Endothelial cell of umbilical vein (primary cell): Measurements from ENCODE around the gene STK24. TPM values are rescaled to one million over a fixed set of nuclear protein-coding genes. Genes with fewer than 3 reads are reported as not detected.
A peak's percentile ranks its signal among the peaks of the same experiment; 100 is the strongest.

Experiments
- BruUV-seq: library from RNA; stranded (reverse); fragments of 400-500 nt; replicated peaks from 2 replicates; lab custom pipeline; 2021; lab: Mats Ljungman, UMichigan
- CTCF ChIA-PET: fragments of 300-600, 350-600 bp; sonication (Branson Sonifier 250); formaldehyde crosslinking; loops from one replicate; lab custom pipeline; 2021; ENCODE audit warnings: antibody characterized with exemption, inconsistent platforms; lab: Charles Lee
- POLR2A ChIA-PET: fragments of 300-600, 350-600 bp; sonication (Branson Sonifier 250); formaldehyde crosslinking; loops from one replicate; lab custom pipeline; 2021; ENCODE audit warnings: antibody characterized with exemption, inconsistent platforms; lab: Charles Lee
- DNase-seq: peaks from one replicate; pipeline ENCODE4 v3.0.0-alpha.2; 2011; ENCODE audit warnings: low read depth, low spot score
- FAIRE-seq: peaks from 2 replicates; lab custom pipeline; 2011; peaks lifted over from hg19 to GRCh38; lab: Jason Lieb, UNC
- H2AFZ ChIP-seq: 2 replicates; pipeline ENCODE4 v1.6.0; 2012; ENCODE audit warnings: low read depth, low read length, control low read depth, inconsistent platforms
- H3K27ac ChIP-seq: 2 replicates; pipeline ENCODE4 v1.5.1; 2011; ENCODE audit warnings: low read depth, mild to moderate bottlenecking, control low read depth, low read length, moderate library complexity; ENCODE audit not compliant: insufficient read depth
- H3K27me3 ChIP-seq, 2 experiments: 2 replicates each; pipeline versions ENCODE4 v1.6.0 to v1.6.1; 2011; ENCODE audit warnings: low read length in 2 of 2, mixed read lengths in 1 of 2; ENCODE audit not compliant: control insufficient read depth in 2 of 2, insufficient read depth in 2 of 2
- H3K36me3 ChIP-seq, 2 experiments: 2 replicates in 1 of 2; 3 replicates in 1 of 2; pipeline ENCODE4 v1.5.1; 2011; ENCODE audit warnings: low read length in 2 of 2, mild to moderate bottlenecking in 1 of 2, moderate library complexity in 1 of 2; ENCODE audit not compliant: control insufficient read depth in 2 of 2, insufficient read depth in 2 of 2; ENCODE audit errors: extremely low read depth in 1 of 2
- H3K4me1 ChIP-seq: 3 replicates; pipeline ENCODE4 v1.5.1; 2011; ENCODE audit warnings: mild to moderate bottlenecking, low read length; ENCODE audit not compliant: control insufficient read depth, insufficient read depth; ENCODE audit errors: extremely low read depth
- H3K4me2 ChIP-seq: 2 replicates; pipeline ENCODE4 v1.6.1; 2011; ENCODE audit warnings: low read length, control low read depth, mixed read lengths; ENCODE audit not compliant: insufficient read depth
- H3K4me3 ChIP-seq, 3 experiments: fragments of 200-600 bp in 1 of 3; sonication (generic), shearing (Covaris generic) in 1 of 3; replicated peaks in 1 of 3; 2 replicates each; pipeline ENCODE4 v1.5.1; 2011 to 2016; ENCODE audit warnings: control low read depth in 3 of 3, low read length in 3 of 3, mild to moderate bottlenecking in 2 of 3, inconsistent platforms in 1 of 3, low read depth in 1 of 3, moderate library complexity in 1 of 3; ENCODE audit not compliant: insufficient read depth in 1 of 3
- H3K79me2 ChIP-seq: 2 replicates; pipeline ENCODE4 v1.6.0; 2012; ENCODE audit warnings: low read length, inconsistent platforms; ENCODE audit not compliant: control insufficient read depth, insufficient read depth
- H3K9ac ChIP-seq: replicated peaks from 2 replicates; pipeline ENCODE3; 2011; ENCODE audit warnings: low read length, control low read depth; ENCODE audit not compliant: insufficient read depth; ENCODE audit errors: extremely low read depth
- H3K9me1 ChIP-seq: replicated peaks from 3 replicates; pipeline ENCODE4 v1.6.0; 2011; ENCODE audit warnings: mild to moderate bottlenecking, low read length; ENCODE audit not compliant: control insufficient read depth, insufficient read depth; ENCODE audit errors: extremely low read depth
- H3K9me3 ChIP-seq: replicated peaks from 2 replicates; pipeline ENCODE4 v1.5.1; 2012; ENCODE audit warnings: low read length, inconsistent platforms; ENCODE audit not compliant: control insufficient read depth, insufficient read depth
- H4K20me1 ChIP-seq: replicated peaks from 2 replicates; pipeline ENCODE3; 2011; ENCODE audit warnings: mild to moderate bottlenecking, low read length; ENCODE audit not compliant: control insufficient read depth, insufficient read depth; ENCODE audit errors: extremely low read depth
- CTCF ChIP-seq, 2 donors: IDR thresholded peaks; 1 replicate in 1 of 2; 2 replicates in 1 of 2; pipeline ENCODE4 v1.5.1; 2011; ENCODE audit warnings: low read length in 2 of 2, mild to moderate bottlenecking in 2 of 2, moderate library complexity in 2 of 2, control low read depth in 1 of 2, inconsistent platforms in 1 of 2, low read depth in 1 of 2; ENCODE audit not compliant: insufficient read depth in 1 of 2; ENCODE audit errors: extremely low read depth in 1 of 2
- EZH2 ChIP-seq: IDR thresholded peaks from 2 replicates; pipeline ENCODE4 v1.6.1; 2012; ENCODE audit warnings: borderline replicate concordance, low read depth, mild to moderate bottlenecking, moderate library complexity, low read length, inconsistent platforms; ENCODE audit not compliant: severe bottlenecking
- FOS ChIP-seq: IDR thresholded peaks from 2 replicates; pipeline ENCODE4 v1.6.1; 2011; ENCODE audit warnings: mild to moderate bottlenecking, low read length, moderate library complexity, borderline replicate concordance; ENCODE audit not compliant: insufficient read depth
- GATA2 ChIP-seq: IDR thresholded peaks from 2 replicates; pipeline ENCODE4 v1.7.0; 2011; ENCODE audit warnings: low read depth, mild to moderate bottlenecking, moderate library complexity, mixed read lengths, low read length; ENCODE audit not compliant: insufficient read length, insufficient read depth
- JUN ChIP-seq: IDR thresholded peaks from 2 replicates; pipeline ENCODE4 v1.6.1; 2011; ENCODE audit warnings: borderline replicate concordance, low read depth; ENCODE audit not compliant: insufficient read length, insufficient read depth
- MAX ChIP-seq: IDR thresholded peaks from 2 replicates; pipeline ENCODE4 v1.6.1; 2011; ENCODE audit not compliant: insufficient read depth, insufficient read length
- MYC ChIP-seq: IDR thresholded peaks from one replicate; pipeline ENCODE4 v1.6.1; 2011; ENCODE audit warnings: mild to moderate bottlenecking, low read depth, low read length
- POLR2A ChIP-seq: IDR thresholded peaks from 2 replicates; pipeline ENCODE4 v1.6.1; 2012; ENCODE audit warnings: low read depth, mild to moderate bottlenecking, control low read depth, low read length
- POLR2AphosphoS5 ChIP-seq: IDR thresholded peaks from 2 replicates; pipeline ENCODE4 v1.6.1; 2012; ENCODE audit warnings: low read depth, mild to moderate bottlenecking, control low read depth, low read length, moderate library complexity; ENCODE audit not compliant: insufficient read depth
- dilution Hi-C: fragments of 300-500 bp; cut with MboI; formaldehyde crosslinking; loops from one replicate; pipeline ENCODE4 v1.15.0; 2019; ENCODE audit warnings: low sequenced_read_pairs; ENCODE audit not compliant: extremely low pct_ligation_motif_present
- intact Hi-C: fragments of 100-400 bp; cut with micrococcal nuclease; formaldehyde crosslinking; loops from one replicate; pipeline ENCODE4 v1.10.0; 2022
- polyA plus RNA-seq, 4 experiments: library from polyadenylated mRNA; depleted of rRNA in 3 of 4; stranded (reverse) in 3 of 4; unstranded in 1 of 4; fragments of >200 nt; gene quantifications; 2 replicates each; pipeline versions ENCODE4 v1.2.1 to v1.2.3, GENCODE V29; 2011 to 2012; ENCODE audit warnings: missing spikeins in 1 of 4
- total RNA-seq: library from RNA; stranded (reverse); gene quantifications from 2 replicates; pipeline ENCODE4 v1.2.3, GENCODE V29; 2021

The STK24 gene
- total and polyA plus RNA-seq, 2 donors (not counting 3 experiments of a cell fraction or from before 2014, with no cell fraction given): 43.3 to 100 TPM

GRCh38 chr13:98571955-98572662, 4.8 kb downstream of the STK24 start:
- H3K4me3 ChIP-seq: no peak overlapping the region
- H3K9me1 ChIP-seq: no peaks in the 10 kb centered on the region
- TF ChIP-seq JUN (no peak), MYC (no peak), CTCF (IDR thresholded peaks at IDR 0.05; ENCODE audit: extremely low read depth in 1 of 2, insufficient read depth in 1 of 2, low read depth in 1 of 2, low read length in 2 of 2) (no peak)
- no peak overlapping the region for H2AFZ ChIP-seq
- ChIA-PET CTCF (interaction anchor here (0.7 to 2.9 kb wide), 5 partner anchors 10 to 105 kb away, joined by 3 to 15 read pairs (median 6); no protein-coding TSS in a partner anchor), POLR2A (no interaction called here)
- peak overlapping the region; percentile 13 for H3K27ac ChIP-seq
- DNase-seq (peak; percentile 45), FAIRE-seq (peak; percentile 21)
- peaks cover 34% of the 10 kb centered on the region for H3K4me1 ChIP-seq
- no TSS peak for BruUV-seq
- no peaks in the 10 kb centered on the region for H4K20me1 ChIP-seq
- intact Hi-C loops: loop anchor here (1.0 kb wide), 1 partner anchor 88 kb away; no protein-coding TSS in a partner anchor
- dilution Hi-C loops: no loop called here
- H3K9me3 ChIP-seq: no peaks in the 10 kb centered on the region
- no peaks in the 10 kb centered on the region for H3K36me3 ChIP-seq
- H3K27me3 ChIP-seq: no peaks in the 10 kb centered on the region
- H3K9ac ChIP-seq: no peak overlapping the region
- H3K4me2 ChIP-seq: peak overlapping the region; percentile 76
- H3K79me2 ChIP-seq: peaks cover 95% of the 10 kb centered on the region

DNA sequence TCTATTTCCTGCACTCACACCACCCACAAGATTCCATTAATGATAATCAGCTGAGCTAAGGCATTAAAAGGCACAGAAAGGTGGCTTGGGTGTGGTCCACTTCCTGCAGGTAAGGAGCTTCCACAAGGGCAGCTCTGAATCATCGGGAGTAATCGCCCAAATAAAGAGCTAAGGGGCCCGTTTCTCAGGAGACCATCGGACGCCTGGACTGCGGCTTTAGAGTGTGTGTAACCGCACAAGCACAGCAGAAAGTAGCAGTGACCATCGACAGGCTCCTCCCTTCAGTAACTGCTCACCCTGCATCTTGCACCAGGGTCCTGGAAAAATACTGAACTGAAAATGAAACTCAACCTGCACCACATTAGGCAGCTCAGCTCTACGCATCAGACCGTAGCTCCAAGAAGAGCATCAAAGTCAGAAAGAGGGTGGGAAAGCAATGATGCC, 6.0 kb downstream of the STK24 start:
- TF ChIP-seq GATA2 (peak; percentile 39), EZH2 (no peak), MAX (no peak), POLR2AphosphoS5 (no peak), CTCF (IDR thresholded peaks at IDR 0.05; ENCODE audit: extremely low read depth in 1 of 2, insufficient read depth in 1 of 2, low read depth in 1 of 2, low read length in 2 of 2) (no peak), POLR2A (no peak), JUN (no peak), FOS (no peak), MYC (no peak)
- no peak for FAIRE-seq
- dilution Hi-C loops: no loop called here
- Histone ChIP-seq H4K20me1 (no peaks in the 10 kb centered on the region), H3K36me3 (no peaks in the 10 kb centered on the region), H3K9me1 (no peaks in the 10 kb centered on the region), H2AFZ (no peak overlapping the region), H3K4me1 (peaks cover 46% of the 10 kb centered on the region), H3K9ac (peak overlapping the region; percentile 11), H3K9me3 (no peaks in the 10 kb centered on the region), H3K4me2 (peak overlapping the region; percentile 76), H3K4me3 (peak overlapping the region in 2 of 3 experiments; percentile 13 to 31), H3K27me3 (no peaks in the 10 kb centered on the region), H3K79me2 (peaks cover 100% of the 10 kb centered on the region), H3K27ac (no peak overlapping the region)
- ChIA-PET POLR2A (no interaction called here), CTCF (interaction anchor here (0.8 to 2.9 kb wide), 7 partner anchors 52 to 123 kb away, joined by 3 to 15 read pairs (median 4); no protein-coding TSS in a partner anchor)
- no TSS peak for BruUV-seq
- intact Hi-C loops: no loop called here
- DNase-seq: peak; percentile 75
